ENCODE results near the gene NAV2.
A peak's percentile ranks its signal among the peaks of the same experiment; 100 is the strongest.
"Not testable (repeated sequence)": the region's sequence is repeated elsewhere in the genome, so short reads cannot be mapped to it uniquely, and the experiment has no call there.

NAV2 gene

DNA sequence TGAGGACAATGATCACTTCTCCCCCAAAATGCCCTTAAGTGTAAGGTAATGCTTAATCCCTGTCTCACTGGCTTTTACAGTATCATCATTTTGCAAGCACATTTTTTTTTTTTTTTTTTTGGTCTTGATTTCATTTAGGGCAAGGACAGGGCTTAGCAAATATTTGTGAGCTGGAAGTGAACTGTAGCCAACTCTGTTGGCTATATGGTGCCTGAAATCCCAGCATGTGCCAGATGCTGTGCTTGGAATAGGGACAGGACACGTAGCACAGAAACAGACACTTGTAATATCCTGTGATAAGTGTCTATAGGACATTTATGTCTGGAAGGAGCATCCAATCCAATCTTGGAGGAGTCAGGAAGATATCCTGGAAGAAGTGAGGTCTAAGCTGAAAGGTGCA lies 198.3 kb downstream of the NAV2 start:
- no peak for DNase-seq

DNA sequence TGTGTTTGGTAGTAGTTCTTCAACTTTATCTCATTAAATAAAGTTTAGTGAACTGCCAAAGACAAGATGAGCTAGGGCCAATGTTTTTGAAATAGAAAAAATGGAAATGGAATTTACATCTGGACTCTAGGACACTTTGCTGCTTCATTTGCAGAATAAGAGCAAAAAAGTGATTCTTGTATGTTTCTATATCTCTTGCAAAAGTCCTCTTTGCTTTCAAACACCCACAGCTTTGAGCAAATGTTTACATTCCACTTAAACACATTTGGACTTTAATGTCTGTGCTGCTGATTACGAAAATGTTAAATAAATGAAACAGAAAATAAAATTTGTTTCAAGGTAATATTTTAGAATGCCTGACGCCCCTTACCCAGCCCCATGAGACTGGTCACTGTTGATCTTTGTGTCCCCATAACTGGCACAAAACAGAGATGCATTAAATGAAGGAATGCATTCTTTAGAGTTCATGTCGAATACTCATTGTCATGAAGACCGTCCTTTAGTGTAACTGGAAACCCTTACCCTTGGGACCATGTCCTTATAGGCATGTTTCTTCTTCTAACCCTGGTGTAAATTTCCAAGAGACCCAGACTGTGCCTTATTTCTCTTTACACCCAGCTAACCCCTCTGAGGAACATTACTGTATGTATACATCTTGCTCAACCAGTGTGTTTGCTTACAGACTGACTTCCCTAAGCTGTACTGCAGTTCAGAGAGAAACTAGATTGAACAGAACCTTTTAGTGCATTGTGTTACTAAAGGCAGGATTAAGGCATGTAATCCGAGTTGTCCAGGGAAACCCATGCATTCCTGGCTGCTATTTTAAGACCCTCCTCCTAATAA lies 199.7 kb downstream of the NAV2 start:
- peak; percentile 38 for DNase-seq

DNA sequence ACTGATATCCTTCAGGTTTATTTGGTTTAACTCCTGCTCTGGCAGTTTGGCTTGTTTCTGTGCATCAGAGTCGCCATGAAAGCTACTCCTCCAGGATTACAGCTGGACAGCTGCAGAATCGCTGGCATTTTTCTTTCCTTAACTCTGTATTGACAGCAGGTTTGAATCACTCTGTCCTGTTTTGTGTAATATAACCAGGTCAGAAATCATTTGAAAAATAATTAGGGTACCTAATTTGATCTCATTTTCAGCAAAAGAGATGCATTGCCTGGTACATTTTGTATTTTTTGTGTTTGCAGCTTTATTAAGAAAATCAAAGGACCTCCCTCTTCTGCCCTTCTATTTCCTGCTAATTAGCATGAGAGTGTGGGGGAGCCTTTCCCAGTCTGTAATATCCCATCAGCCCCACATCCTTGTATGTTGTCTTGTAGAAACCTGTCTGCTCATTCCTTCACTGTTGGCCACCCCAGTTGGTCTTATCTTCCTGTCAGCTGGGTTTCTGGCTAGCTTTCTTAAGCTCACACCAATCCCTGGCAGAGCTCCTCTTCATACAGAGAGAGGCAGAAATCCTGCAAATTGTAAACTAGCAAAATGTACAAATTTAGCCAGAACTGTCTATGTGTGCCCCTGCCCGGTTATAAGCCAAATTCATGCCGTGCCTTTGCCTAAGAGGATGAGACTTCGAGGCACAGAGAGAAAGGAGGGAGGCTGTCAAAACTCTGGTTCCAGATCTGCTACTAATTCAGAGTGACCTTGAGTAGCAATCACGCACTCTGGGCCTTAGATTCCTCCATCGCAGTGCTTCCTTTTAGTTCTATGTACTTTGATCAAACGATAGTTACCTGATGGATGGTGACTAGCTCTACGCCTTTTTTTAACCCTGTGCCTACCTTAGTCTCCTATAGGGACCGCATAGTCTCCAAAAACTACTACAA lies 200.6 kb downstream of the NAV2 start:
- DNase-seq, result no peak

DNA sequence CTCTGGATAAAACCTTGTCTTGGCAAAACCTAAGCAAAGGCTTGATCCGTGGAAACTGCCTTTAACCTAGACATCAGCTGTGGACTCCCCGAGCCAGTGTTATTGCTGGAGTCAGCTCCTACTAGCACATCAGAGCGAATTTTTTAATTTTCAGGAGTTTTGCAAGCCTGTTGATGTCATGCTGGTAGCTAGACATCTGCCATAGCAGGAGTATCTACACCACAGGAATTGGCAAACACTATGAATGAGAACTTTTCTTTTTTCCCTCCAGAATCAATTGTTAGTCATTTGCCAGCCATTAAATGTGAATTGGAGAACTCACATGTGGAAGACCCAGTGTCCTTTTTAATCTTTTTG lies 201.2 kb downstream of the NAV2 start:
- no peak for DNase-seq

DNA sequence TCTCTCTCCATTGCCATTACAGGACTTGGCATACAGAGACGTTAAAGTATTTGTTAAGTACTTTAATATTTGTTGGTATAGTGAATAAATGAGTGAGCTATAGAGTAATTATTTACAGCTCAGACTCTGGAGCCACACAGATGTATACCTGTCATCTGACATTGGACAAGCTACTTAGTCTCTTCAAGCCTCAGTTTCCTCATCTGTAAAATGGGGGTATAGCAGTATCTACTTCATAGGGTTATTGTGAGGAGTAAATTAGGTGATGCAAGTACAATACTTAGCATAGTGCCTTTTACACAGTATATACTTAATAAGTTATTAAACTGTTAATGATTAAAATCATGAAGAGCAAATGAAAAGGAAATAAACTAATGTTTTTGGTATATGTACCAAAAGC lies 203.2 kb downstream of the NAV2 start:
- DNase-seq, result no peak

DNA sequence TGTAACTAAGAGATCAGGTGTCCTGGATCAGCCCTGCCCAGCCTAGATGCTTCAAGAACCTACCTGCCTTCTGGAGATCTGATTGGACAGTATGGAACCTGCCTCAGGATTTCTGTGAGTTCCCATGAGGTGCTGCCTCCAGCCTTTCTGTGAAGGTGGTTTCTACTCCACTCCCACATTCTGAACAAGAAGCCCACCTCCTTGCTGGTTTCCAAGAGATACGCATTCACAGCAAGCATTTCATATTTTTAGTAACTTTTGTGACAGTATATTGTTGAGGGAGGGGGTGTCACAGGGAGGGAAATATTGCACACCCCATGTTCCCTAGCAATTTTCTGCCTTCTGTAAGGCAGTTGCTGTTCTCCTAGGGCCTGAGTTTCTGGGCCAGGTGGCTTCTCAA lies 204.4 kb downstream of the NAV2 start:
- no peak for DNase-seq

DNA sequence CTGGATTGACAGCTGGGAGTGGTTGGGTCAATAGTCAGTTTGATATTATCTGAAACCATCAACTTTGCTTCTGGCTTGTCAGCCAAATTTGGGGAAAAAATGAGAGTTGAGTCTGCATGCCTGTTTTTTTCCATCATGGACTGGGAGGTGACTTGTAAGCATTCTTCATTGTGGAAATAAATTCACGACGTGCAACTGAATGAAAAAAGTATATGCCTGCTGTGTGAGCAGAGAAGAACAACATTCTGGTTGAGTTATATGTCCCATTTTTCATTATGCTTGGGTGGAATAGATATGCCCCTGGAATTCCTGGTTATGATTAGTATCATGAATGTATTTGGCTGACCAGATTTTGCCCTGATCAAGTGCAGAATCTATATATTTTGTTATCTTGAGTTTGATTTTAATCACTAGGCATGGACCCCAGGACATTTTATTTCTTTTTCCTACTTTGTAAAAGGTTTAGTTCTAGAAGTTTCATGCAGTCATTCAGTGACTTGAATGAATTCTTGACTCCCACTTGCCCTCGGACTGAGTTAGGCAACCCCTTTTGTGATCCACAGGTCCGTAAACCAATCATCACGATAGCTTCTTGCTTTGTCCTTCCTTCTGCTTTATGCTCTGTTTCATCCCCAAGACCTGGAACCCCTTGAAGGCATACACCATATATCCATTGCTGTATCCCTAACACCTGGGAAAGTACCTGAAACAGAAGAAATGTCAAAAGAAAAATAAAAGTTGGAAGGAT lies 205.8 kb downstream of the NAV2 start:
- DNase-seq, result no peak

DNA sequence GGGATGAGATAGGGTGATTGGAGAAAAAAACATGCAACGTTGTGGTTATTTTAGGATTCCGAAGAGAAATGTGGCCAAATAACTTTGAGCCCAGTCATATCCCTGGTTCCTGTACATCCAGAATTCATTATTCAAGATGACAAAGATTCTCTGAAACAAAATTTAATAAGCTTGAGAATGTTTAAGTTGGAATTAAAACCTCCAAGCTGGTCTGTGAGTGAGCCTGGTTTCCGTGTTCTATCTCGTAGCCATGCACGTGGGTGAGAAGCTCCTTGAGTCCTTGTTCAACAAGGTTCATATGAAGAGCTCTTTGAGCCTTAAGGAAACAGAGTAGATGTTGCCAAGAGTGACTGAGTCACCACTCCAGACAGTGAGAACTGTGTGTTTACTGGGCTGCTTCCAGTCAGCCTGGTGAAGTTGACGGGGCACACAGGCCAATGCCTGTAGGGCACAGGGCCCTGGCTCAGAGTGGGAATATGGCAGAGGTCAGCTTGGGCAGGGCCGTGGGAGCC lies 206.5 kb downstream of the NAV2 start:
- DNase-seq, result no peak

DNA sequence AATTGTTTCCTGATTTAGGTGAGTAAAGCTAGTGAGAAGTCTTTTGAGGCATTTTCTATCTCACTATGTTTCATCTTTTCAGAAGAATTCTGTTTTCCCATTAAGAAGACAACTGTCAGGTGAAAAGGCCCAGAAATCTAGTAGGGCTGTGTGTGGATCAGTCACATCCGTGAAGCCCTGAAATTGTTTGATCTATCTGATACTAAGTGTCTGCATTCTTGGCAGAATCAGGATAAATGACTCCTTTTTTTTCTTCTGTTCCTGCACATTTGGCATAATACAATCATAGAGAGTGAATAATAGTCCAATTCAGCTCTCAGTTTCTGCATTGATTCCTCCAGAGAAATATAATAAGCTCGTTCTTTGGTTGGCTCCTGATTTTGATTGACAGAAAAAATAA lies 208.3 kb downstream of the NAV2 start:
- no peak for DNase-seq

DNA sequence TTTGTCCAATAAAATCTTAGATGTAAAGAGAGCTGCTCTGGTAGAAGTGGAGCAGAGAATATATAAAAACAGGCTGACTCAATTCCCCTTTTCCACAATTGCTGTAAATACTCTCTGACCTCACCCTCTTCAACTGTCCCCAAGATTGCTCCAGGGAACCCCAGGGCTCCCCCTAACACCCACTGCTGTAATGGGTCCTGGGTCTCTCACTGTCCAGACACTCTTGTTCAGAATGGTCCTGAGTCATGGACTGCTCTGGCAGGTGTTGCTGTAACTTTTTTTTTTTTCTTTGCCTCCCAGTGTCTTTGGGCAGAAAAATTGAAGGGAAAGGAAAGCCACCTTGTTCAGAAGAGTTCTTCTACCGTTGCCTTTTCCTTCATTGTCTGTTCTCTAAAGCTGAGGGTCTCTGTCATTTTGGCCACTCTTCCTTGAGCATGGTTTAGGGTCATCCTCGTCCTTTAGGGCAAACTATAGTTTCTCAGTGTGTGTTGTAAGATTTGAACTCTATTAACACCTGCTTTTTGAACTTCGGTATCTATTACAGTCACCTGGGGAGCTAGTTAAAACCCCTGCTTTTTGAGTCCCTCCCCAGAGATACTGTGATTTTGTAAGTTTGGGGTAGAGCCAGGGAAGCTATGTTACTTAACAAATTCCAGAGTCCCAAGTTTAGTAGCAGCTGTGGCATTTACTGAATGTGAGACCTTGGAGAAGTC lies 209.5 kb downstream of the NAV2 start:
- DNase-seq, result no peak

DNA sequence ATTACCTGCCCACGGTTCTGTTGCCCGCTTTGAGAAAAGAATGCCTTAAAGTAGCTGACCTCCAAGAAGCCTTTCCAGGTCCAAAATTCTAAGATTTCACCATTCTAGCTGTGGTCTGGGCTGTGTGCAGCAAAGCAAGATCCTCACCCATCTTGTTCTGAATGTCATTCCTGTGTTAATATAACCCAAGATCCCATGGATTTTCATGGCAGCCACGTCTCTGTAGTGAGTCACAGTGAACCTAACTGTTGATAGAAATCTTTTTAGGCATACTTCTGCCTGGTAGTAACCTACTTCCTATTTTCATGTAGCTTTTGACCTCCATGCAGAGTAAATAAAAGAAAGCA lies 210.0 kb downstream of the NAV2 start:
- no peak for DNase-seq

DNA sequence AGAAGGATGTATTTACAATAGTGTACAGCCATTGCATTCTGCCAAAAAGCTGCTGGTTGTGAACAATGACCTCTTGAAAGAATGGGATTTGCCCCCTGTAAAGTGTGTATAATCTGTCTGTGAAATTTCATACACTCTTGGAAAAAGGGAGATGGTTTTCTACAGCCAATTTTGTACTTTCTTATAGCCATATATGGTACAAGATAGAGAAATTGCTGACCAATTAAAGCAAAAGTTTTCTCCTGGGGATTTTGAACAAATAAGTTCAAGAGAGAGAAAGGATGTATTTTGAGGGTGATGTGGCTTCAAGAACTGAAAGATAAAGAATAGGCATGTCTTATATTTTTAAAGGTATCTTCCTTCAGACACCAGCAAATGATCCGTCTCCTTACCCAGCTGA lies 211.0 kb downstream of the NAV2 start:
- no peak for DNase-seq

DNA sequence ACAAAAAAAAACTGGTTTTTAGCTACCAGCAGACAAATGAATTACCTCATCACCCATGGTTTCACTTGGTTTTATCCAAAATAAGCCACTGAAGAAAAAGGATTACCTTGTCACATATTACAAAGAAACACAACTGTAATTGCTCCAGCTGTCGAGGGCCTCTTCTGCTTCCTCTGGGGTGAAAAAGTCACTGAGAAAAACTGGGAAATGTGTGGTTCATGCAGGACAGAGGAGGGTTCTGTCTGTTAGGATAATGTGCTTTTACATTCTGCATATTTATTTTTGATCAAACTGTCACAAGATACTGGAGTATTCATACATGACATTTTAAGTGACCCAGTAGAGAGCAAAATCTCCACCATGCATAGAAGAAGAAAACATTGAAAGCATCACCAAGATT lies 211.7 kb downstream of the NAV2 start:
- DNase-seq, result no peak

DNA sequence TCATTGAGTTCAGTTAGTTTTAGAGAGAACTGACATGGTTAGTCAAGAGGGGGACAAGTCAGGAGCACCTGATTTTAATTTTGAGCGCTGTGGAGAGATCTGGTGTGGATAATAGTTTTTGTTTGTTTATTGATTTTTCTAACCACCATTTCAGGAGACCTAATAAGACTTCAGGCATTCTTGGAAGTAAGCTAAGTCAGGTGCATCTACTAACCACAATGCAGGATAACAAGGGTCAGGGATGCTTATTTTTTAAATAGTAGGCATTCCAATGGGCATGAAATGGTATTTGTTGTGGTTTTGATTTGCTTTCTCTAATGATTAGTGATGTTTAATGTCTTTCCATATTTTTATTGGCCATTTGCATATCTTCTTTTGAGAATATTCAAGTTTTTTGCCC lies 212.1 kb downstream of the NAV2 start:
- DNase-seq, result no peak

DNA sequence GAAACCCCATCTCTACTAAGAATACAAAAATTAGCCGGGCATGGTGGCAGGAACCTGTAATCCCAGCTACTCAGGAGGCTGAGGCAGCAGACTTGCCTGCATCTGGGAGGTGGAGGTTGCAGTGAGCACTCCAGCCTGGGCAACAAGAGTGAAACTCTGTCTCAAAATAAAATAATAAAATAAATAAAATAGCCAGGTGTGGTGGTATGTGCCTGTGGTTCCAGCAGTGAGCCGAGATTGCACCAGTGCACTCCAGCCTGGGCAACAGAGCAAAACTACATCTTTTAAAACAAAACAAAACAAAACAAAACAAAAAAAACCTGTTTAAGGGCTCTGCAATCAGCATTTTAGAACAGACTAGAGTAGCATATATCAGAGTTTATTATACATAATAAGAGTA lies 214.8 kb downstream of the NAV2 start:
- DNase-seq, result not testable (repeated sequence)

DNA sequence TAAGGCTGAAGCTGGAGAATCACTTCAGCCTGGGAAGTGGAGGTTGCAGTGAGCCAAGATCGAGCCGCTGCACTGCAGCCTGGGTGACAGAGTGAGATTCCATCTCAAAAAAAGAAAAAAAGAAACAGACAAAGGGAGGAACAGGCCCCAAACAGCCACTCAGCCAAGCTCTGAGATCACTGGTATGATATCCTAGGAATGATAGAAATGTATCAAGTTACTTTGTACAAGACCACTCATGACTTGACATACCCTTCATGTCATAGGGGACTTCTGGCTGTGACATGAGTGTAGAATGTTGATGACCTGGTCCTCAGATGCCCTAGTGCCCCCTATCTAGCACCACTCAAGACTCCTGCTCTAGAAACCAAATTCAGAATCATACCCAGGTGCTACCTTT lies 216.5 kb downstream of the NAV2 start:
- DNase-seq, result no peak

DNA sequence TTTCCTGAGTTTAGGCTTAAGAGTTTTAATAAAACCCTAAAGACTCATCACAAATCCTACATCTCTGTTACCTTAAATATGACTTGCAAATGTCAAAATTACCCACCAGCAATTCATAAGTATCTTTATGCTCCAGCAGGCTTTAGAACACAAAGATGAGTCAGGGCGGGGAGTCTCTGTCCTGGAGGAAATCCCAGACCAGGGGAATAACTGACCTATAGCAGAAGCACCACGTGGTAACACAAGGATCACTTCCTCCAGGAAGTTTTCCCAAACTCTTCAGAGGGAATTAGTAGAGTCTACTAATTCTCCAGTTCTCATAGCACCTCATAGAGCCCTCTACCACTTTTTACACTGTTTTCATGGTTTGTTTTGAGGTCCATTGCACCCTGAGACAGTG lies 217.0 kb downstream of the NAV2 start:
- DNase-seq, result no peak

DNA sequence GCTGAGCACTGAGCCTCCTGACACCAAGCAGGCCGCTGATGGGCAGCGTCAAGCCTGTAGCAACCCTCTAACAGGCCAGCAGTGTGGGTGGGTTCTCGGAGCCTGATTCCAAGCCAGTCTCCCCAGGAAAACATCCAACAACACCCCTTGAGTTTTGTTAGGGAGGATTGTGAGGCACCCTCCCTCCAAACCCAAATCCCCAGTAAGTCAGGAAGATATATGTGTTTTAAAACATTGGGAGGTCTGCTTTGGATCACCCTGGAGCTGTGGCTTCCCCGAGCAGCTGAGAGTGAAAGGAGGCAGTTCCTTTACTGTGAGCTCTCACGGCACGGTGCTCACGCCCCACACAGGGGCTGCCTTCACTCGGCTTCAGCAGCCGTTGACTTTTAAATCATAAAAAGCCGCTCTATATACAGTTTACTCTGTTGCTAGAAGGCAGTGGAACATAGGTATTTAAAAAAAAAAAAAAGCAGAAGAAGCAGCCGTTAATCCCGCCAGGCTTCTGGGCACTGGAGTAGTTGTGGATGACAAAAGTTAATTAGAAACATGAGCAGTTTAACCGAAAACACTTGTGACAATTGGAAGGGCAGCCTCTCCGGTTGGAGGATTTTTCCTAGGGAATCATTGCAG lies 218.6 kb downstream of the NAV2 start:
- DNase-seq, result no peak

DNA sequence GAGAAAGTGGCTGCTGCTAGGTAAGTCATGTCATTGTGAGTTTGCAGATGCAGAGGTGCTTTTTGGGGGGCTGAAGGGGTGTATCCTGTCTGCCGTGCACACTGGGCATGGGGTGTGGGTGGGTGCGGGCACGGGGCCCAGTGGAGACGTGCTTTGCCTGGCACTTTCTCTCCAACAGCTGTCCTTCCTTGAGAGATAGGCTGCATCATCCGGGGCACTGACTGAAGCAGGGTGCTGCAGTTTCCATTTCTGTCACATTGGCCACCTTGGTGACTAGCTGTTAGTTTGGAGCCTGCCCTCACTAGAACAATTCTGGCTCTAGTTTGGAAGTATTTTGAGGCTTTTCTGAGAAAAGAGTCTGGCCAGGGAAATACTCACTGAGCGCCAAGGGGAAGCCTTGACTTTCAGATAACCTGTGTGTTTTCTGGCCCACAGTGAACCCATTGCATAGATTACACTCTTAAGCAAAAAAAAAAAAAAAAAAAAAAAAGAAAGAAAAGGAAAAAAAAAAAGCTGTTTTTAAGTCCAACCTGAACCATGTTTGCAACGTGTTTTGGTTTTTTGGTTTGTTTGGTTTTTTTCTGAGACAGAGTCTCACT lies 219.2 kb downstream of the NAV2 start:
- DNase-seq, result no peak

DNA sequence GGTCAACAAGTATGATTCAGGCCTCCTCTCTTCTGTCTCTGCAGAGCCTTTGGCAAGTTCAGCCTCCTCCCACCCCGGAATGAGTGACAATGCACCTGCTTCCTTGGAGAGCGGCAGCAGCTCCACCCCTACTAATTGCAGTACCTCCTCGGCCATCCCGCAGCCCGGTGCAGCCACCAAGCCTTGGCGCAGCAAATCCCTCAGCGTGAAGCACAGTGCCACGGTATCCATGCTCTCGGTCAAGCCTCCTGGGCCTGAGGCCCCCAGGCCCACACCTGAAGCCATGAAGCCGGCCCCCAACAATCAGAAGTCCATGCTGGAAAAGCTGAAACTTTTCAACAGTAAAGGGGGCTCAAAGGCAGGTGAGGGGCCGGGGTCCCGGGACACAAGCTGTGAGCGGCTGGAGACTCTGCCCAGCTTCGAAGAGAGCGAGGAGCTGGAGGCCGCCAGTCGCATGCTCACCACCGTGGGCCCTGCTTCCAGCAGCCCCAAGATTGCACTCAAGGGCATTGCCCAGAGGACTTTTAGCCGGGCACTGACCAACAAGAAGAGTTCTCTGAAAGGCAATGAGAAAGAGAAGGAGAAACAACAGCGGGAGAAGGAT lies 220.6 kb downstream of the NAV2 start:
- DNase-seq, result no peak

DNA sequence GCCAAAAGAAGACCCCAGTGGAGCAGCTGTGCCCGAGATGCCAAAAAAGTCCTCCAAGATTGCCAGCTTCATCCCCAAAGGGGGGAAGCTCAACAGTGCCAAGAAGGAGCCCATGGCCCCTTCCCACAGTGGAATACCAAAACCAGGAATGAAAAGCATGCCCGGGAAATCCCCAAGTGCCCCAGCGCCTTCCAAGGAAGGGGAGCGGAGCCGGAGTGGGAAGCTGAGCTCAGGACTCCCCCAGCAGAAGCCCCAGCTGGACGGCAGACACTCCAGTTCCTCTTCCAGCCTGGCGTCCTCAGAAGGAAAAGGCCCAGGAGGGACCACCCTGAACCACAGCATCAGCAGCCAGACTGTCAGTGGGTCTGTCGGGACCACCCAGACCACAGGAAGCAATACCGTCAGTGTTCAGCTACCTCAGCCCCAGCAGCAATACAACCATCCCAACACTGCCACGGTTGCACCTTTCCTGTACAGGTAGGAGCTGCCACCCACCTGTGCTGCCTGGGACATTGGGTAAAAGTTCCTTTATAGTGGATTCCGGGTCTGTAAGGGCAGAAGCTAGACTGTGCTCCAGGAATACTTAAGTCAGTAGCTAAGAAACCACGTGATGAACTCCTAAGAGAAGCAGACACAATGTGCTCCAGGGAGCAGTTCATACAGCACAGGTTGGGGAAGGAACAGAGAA lies 221.3 kb downstream of the NAV2 start:
- DNase-seq, result no peak

All from NCI-H510A treated with DMSO at 0.1 percent for 48 hours (cell line).